ENCODE data around the gene MYG1.
A peak's percentile ranks its signal among the peaks of the same experiment; 100 is the strongest.

- TF ChIP-seq EP300 (IDR thresholded peaks at IDR 0.05): no peak
- peak; percentile 60 to 90 for TF ChIP-seq POLR2AphosphoS5 (IDR thresholded peaks at IDR 0.05)
- TF ChIP-seq, protein P1, sequence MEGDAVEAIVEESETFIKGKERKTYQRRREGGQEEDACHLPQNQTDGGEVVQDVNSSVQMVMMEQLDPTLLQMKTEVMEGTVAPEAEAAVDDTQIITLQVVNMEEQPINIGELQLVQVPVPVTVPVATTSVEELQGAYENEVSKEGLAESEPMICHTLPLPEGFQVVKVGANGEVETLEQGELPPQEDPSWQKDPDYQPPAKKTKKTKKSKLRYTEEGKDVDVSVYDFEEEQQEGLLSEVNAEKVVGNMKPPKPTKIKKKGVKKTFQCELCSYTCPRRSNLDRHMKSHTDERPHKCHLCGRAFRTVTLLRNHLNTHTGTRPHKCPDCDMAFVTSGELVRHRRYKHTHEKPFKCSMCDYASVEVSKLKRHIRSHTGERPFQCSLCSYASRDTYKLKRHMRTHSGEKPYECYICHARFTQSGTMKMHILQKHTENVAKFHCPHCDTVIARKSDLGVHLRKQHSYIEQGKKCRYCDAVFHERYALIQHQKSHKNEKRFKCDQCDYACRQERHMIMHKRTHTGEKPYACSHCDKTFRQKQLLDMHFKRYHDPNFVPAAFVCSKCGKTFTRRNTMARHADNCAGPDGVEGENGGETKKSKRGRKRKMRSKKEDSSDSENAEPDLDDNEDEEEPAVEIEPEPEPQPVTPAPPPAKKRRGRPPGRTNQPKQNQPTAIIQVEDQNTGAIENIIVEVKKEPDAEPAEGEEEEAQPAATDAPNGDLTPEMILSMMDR (IDR thresholded peaks at IDR 0.05): peak; percentile 43 to 55 (median 43)
- TF ChIP-seq POLR2A (IDR thresholded peaks at IDR 0.05; ENCODE audit: low read depth): no peak
Measured at GRCh38 chr12:53251477-53252348, 47.8 kb upstream of the MYG1 start.
